ENCODE measurements around the gene STUM.

- no peak for TF ChIP-seq ZNF384 (IDR thresholded peaks at IDR 0.05)
- TF ChIP-seq TARDBP (IDR thresholded peaks at IDR 0.05) = no peak
Observed at GRCh38 chr1:226643611-226644540, 95.3 kb downstream of the STUM start.

Measured in HEK293T (cell line).